Measurements from ENCODE around the gene THAP12. TPM values are rescaled to one million over a fixed set of nuclear protein-coding genes. Genes with fewer than 3 reads are reported as not detected.
A peak's percentile ranks its signal among the peaks of the same experiment; 100 is the strongest.

Gene THAP12
- total RNA-seq, 1 donor from 2014 or later: 42.7 TPM

DNA sequence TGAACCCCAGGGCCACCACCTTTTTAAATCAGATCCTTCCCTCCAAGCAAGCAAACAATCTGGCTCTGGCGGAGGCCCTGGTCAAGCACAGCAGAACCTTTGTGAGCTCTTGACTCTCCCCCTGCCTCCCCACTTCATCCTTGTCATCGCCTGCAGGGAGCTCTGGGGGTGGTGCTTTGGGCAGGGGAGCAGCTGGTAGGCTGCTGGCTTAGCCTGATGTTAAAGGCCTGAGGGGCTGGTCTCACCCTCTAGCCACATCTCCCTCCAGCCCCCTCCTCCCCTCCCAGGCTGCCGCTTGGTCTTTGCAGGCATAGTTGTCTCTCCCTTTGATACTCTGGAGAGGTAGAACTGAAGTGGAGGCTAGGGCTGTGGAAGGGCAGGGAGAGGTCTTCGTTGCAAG is 50.9 kb downstream of the THAP12 start:
- TF ChIP-seq, protein P1, sequence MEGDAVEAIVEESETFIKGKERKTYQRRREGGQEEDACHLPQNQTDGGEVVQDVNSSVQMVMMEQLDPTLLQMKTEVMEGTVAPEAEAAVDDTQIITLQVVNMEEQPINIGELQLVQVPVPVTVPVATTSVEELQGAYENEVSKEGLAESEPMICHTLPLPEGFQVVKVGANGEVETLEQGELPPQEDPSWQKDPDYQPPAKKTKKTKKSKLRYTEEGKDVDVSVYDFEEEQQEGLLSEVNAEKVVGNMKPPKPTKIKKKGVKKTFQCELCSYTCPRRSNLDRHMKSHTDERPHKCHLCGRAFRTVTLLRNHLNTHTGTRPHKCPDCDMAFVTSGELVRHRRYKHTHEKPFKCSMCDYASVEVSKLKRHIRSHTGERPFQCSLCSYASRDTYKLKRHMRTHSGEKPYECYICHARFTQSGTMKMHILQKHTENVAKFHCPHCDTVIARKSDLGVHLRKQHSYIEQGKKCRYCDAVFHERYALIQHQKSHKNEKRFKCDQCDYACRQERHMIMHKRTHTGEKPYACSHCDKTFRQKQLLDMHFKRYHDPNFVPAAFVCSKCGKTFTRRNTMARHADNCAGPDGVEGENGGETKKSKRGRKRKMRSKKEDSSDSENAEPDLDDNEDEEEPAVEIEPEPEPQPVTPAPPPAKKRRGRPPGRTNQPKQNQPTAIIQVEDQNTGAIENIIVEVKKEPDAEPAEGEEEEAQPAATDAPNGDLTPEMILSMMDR (IDR thresholded peaks at IDR 0.05; ENCODE audit: unreplicated experiment): no peak
- peaks cover 22% of the 10 kb centered on the region for H3K4me1 Mint-ChIP-seq (ENCODE audit: unreplicated experiment)
- H3K27me3 Mint-ChIP-seq (ENCODE audit: unreplicated experiment): peaks cover 5% of the 10 kb centered on the region
- H3K9me3 Mint-ChIP-seq (ENCODE audit: unreplicated experiment): peaks cover 7% of the 10 kb centered on the region
- H3K4me3 Mint-ChIP-seq (ENCODE audit: unreplicated experiment): no peak overlapping the region
- DNase-seq (ENCODE audit: low spot score): no peak
- H3K36me3 Mint-ChIP-seq (ENCODE audit: low read depth, unreplicated experiment): peaks cover 12% of the 10 kb centered on the region
- no peak overlapping the region for H3K27ac Mint-ChIP-seq (ENCODE audit: unreplicated experiment)

DNA sequence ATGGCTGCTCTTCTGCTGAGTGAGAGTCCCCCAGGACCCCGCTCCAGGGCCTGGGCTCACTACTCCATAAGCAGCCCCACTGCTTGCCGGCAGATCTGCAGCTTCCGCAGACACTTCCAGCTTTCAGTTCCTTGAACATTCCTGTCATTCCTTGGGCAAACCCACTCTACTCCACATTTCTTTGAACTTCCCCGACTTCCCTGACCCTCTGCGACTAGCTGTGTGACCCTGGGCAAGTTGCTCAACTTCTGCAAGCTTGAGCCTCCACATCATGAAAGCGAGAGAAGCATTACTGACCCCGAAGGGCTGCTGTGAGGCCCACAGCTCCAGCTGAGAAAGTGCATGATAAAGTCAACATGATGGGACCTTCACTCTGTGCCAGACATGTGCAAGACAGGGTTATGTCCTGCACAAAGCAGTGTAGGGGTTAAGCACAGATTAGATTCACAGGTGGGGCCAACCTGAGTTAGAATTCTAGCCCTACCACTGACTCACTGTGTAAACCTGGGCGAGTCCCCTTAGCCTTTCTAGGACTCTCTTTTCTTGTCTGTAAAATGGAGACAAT is 51.8 kb downstream of the THAP12 start:
- Mint-ChIP-seq H3K36me3 (ENCODE audit: low read depth, unreplicated experiment) (peaks cover 7% of the 10 kb centered on the region), H3K4me3 (ENCODE audit: unreplicated experiment) (no peak overlapping the region), H3K9me3 (ENCODE audit: unreplicated experiment) (peaks cover 2% of the 10 kb centered on the region), H3K27me3 (ENCODE audit: unreplicated experiment) (peaks cover 5% of the 10 kb centered on the region), H3K4me1 (ENCODE audit: unreplicated experiment) (peaks cover 29% of the 10 kb centered on the region), H3K27ac (ENCODE audit: unreplicated experiment) (peak overlapping the region; percentile 61)
- TF ChIP-seq, protein P1 (IDR thresholded peaks at IDR 0.05; ENCODE audit: unreplicated experiment): no peak
- DNase-seq (ENCODE audit: low spot score): peak; percentile 22

DNA sequence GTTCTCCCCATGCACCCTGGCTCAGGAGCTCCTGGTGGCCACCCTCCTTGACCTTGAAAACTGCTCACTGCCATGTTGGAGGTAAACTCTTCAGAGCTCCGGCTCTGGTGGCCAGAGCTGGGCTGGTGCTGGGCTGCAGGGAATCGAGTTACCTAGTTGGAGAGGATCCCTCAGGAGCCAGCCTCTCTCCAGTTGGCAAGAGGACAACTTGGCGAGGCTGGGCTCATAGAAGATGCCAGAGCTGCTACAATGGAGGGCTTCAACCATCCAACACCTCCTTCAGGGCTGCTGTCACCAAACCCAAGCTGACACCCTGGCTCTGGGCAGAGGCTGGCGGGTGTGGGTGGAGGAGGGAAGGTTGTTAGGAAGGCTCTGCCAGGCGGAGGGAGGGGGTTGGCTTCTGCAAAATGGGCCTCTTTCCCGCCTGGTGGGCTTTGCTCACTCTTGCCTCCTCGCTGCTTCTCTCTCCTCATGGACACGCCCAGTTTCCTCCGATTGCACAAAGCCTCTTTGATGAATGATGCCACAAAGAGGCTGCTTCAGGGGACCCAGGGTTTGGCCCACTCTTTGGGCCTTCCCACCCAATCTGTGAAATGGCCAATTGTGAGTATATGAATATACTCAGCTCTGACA is 53.1 kb downstream of the THAP12 start:
- DNase-seq (ENCODE audit: low spot score): no peak
- TF ChIP-seq, protein P1 (IDR thresholded peaks at IDR 0.05; ENCODE audit: unreplicated experiment): no peak
- Mint-ChIP-seq H3K36me3 (ENCODE audit: low read depth, unreplicated experiment) (peaks cover 7% of the 10 kb centered on the region), H3K27me3 (ENCODE audit: unreplicated experiment) (peaks cover 8% of the 10 kb centered on the region), H3K9me3 (ENCODE audit: unreplicated experiment) (no peaks in the 10 kb centered on the region), H3K4me3 (ENCODE audit: unreplicated experiment) (no peak overlapping the region), H3K27ac (ENCODE audit: unreplicated experiment) (no peak overlapping the region), H3K4me1 (ENCODE audit: unreplicated experiment) (peaks cover 40% of the 10 kb centered on the region)

DNA sequence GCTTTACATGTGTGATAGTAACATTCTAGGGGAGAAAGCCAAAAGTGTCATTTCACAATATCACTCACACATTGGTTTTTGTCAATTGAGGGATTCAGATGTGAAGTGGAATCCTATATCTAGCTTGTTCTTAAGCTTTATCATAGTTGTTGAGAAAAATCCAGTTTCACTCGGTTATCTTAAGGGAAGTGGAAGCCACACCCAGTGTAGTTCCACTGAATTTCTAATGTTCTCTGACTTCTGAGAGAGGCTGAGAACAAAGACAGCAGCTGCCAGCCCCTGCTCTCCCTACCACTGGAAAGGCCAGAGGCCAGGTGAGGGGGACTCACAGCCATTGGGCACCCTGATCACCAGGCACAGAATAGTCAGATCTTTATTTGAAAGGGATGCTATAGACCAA is 53.7 kb downstream of the THAP12 start:
- TF ChIP-seq, protein P1 (IDR thresholded peaks at IDR 0.05; ENCODE audit: unreplicated experiment): no peak
- Mint-ChIP-seq H3K4me1 (ENCODE audit: unreplicated experiment) (peaks cover 44% of the 10 kb centered on the region), H3K27ac (ENCODE audit: unreplicated experiment) (no peak overlapping the region), H3K4me3 (ENCODE audit: unreplicated experiment) (no peak overlapping the region), H3K27me3 (ENCODE audit: unreplicated experiment) (peaks cover 9% of the 10 kb centered on the region), H3K9me3 (ENCODE audit: unreplicated experiment) (no peaks in the 10 kb centered on the region), H3K36me3 (ENCODE audit: low read depth, unreplicated experiment) (peaks cover 7% of the 10 kb centered on the region)
- DNase-seq (ENCODE audit: low spot score): no peak

DNA sequence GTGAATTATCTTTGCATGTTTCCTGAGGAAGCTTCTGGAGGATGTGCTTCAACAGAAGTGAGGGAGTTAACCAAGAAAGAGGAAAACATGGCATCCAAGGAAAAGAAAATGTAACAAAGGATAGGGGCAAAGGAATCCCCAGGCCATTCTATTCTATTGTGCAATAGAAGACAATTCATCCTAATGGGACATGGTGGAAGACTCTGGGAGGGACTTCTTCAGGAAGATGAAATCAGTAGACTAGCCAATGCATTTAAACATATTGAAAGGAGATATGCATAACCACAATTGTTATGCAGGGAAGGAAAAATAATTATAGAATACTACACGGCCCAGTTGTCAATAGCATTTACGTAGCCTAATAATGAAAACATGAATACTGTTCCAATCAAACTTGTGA is 55.7 kb downstream of the THAP12 start:
- Mint-ChIP-seq H3K4me1 (ENCODE audit: unreplicated experiment) (peaks cover 44% of the 10 kb centered on the region), H3K4me3 (ENCODE audit: unreplicated experiment) (no peak overlapping the region), H3K27me3 (ENCODE audit: unreplicated experiment) (peaks cover 15% of the 10 kb centered on the region), H3K9me3 (ENCODE audit: unreplicated experiment) (no peaks in the 10 kb centered on the region), H3K36me3 (ENCODE audit: low read depth, unreplicated experiment) (peaks cover 11% of the 10 kb centered on the region), H3K27ac (ENCODE audit: unreplicated experiment) (peak overlapping the region; percentile 92)
- TF ChIP-seq, protein P1 (IDR thresholded peaks at IDR 0.05; ENCODE audit: unreplicated experiment): no peak
- DNase-seq (ENCODE audit: low spot score): no peak

Measured in endothelial cell (in vitro differentiated cells).